K562 (cell line): Measurements from ENCODE around the gene RPS6KA2. TPM values are rescaled to one million over a fixed set of nuclear protein-coding genes. Genes with fewer than 3 reads are reported as not detected.

Experiments
- ATAC-seq: fragments of 200-7000 bp; cut with Tn5 transposase; 3 replicates; pipeline ENCODE4 v1.9.1; 2020; ENCODE audit warnings: moderate library complexity
- BruUV-seq: library from RNA; stranded (reverse); fragments of 400-500 nt; replicated peaks from 2 replicates; lab custom pipeline; 2021; lab: Mats Ljungman, UMichigan
- CTCF ChIA-PET: fragments of 300-600 bp; formaldehyde crosslinking; extraction: SDS; loops from one replicate; lab custom pipeline; 2021; ENCODE audit warnings: low intra/inter-chr PET ratio; lab: Yijun Ruan, JAX
- POLR2A ChIA-PET: fragments of 300-600, 350-650 bp; sonication (Branson Sonifier 250); formaldehyde crosslinking; extraction: SDS; loops from one replicate; lab custom pipeline; 2021; ENCODE audit warnings: antibody characterized with exemption, inconsistent platforms; lab: Yijun Ruan, JAX
- DNase-seq, 4 experiments: peaks; one replicate each; pipeline versions ENCODE4 v3.0.0 to v3.0.0-alpha.2; 2011 to 2018; ENCODE audit warnings: low spot score in 3 of 4, mixed read lengths in 3 of 4; ENCODE audit errors: extremely low read depth in 1 of 4
- FAIRE-seq: peaks from 2 replicates; lab custom pipeline; 2011; peaks lifted over from hg19 to GRCh38; lab: Jason Lieb, UNC
- H2AFZ ChIP-seq: 2 replicates; pipeline ENCODE4 v1.6.0; 2011; ENCODE audit warnings: low read depth, low read length, control low read depth, inconsistent platforms
- H3K27ac ChIP-seq: fragments of 200-600 bp; 3 replicates; pipeline ENCODE4 v1.8.0; 2011; ENCODE audit warnings: low read depth, mild to moderate bottlenecking, control low read depth, inconsistent platforms, low read length, moderate library complexity, mixed read lengths; ENCODE audit errors: extremely low read depth
- H3K27me3 ChIP-seq, 2 experiments: fragments of 300-600 bp in 1 of 2; 2 replicates in 1 of 2; 3 replicates in 1 of 2; pipeline versions ENCODE4 v1.6.0 to v1.8.0; 2011; ENCODE audit warnings: inconsistent platforms in 2 of 2, low read length in 2 of 2, mild to moderate bottlenecking in 1 of 2, mixed read lengths in 1 of 2, moderate library complexity in 1 of 2; ENCODE audit not compliant: control insufficient read depth in 2 of 2, insufficient read depth in 2 of 2
- H3K36me3 ChIP-seq: fragments of 300-600 bp; 3 replicates; pipeline ENCODE4 v1.8.0; 2011; ENCODE audit warnings: mild to moderate bottlenecking, low read length, inconsistent platforms; ENCODE audit not compliant: control insufficient read depth, insufficient read depth
- H3K4me1 ChIP-seq, 2 experiments: fragments of 200-600 bp in 1 of 2; replicated peaks in 1 of 2; 2 replicates in 1 of 2; 3 replicates in 1 of 2; pipeline versions ENCODE4 v1.5.1 to v1.8.0; 2011; ENCODE audit warnings: inconsistent platforms in 2 of 2, low read length in 2 of 2, mild to moderate bottlenecking in 1 of 2, mixed read lengths in 1 of 2, moderate library complexity in 1 of 2; ENCODE audit not compliant: control insufficient read depth in 2 of 2, insufficient read depth in 2 of 2
- H3K4me2 ChIP-seq: 2 replicates; pipeline ENCODE4 v1.6.1; 2011; ENCODE audit warnings: low read length, control low read depth, inconsistent platforms, mixed read lengths; ENCODE audit not compliant: insufficient read depth
- H3K4me3 ChIP-seq: fragments of 200-600 bp; sonication (generic), shearing (Covaris generic); 2 replicates; pipeline ENCODE4 v1.5.1; 2016; ENCODE audit warnings: control low read depth, inconsistent platforms
- H3K79me2 ChIP-seq: fragments of 200-600 bp; 3 replicates; pipeline ENCODE4 v1.8.0; 2011; ENCODE audit warnings: low read length, inconsistent platforms; ENCODE audit not compliant: control insufficient read depth, insufficient read depth
- H3K9ac ChIP-seq, 2 experiments: 2 replicates each; pipeline versions ENCODE4 v1.6.0 to v1.6.1; 2011; ENCODE audit warnings: low read depth in 2 of 2, low read length in 2 of 2, control low read depth in 1 of 2, inconsistent platforms in 1 of 2, mild to moderate bottlenecking in 1 of 2, mixed read lengths in 1 of 2; ENCODE audit not compliant: insufficient read depth in 1 of 2
- H3K9me1 ChIP-seq: one replicate; pipeline ENCODE4 v1.6.0; 2011; ENCODE audit warnings: inconsistent platforms, mild to moderate bottlenecking, low read length, moderate library complexity; ENCODE audit not compliant: control insufficient read depth, insufficient read depth
- H3K9me3 ChIP-seq: replicated peaks from 2 replicates; pipeline ENCODE4 v1.5.1; 2011; ENCODE audit warnings: low read depth, low read length, inconsistent platforms; ENCODE audit not compliant: control insufficient read depth, insufficient read depth
- H4K20me1 ChIP-seq: replicated peaks from 2 replicates; pipeline ENCODE4 v1.6.1; 2011; ENCODE audit warnings: low read length, inconsistent platforms, mixed read lengths; ENCODE audit not compliant: control insufficient read depth, insufficient read depth
- ZNF512 ChIP-seq: IDR thresholded peaks from 2 replicates; pipeline ENCODE4 v1.6.1; 2016; ENCODE audit warnings: missing genetic modification characterization, missing compliant biosample characterization
- ZNF586 ChIP-seq: fragments of 450-650 bp; formaldehyde crosslinking; conservative IDR thresholded peaks from 2 replicates; pipeline ENCODE4 v1.4.0; 2020; ENCODE audit warnings: mild to moderate bottlenecking, moderate library complexity
- WGBS: fragments of 100-300 bp; shearing (Covaris generic); methylation state at CpG from one replicate; pipeline ENCODE4 v1.1.6; 2016; ENCODE audit warnings: low coverage, mixed read lengths; ENCODE audit not compliant: insufficient coverage; ENCODE audit errors: missing lambda C conversion rate; 5-methylcytosine and 5-hydroxymethylcytosine counted together
- in situ Hi-C: fragments of 300-500 bp; cut with MboI; formaldehyde crosslinking; loops from 4 replicates; pipeline ENCODE4 v1.15.0; 2018; ENCODE audit warnings: inconsistent platforms, mixed read lengths
- intact Hi-C: fragments of 100-400 bp; cut with micrococcal nuclease; formaldehyde crosslinking; loops from 2 replicates; pipeline ENCODE4 v1.14.2; 2022
- polyA plus RNA-seq, 8 experiments: library from polyadenylated mRNA; depleted of rRNA in 4 of 8; stranded (reverse) in 5 of 8; unstranded in 3 of 8; fragments of >200 nt; fragmentation: Nextera tagmentation in 2 of 8; fragmentation: Illumina TruSeq in 1 of 8; extraction: Ambion mirVana in 2 of 8; extraction: Trizol in 1 of 8; gene quantifications; 2 replicates each; pipeline versions ENCODE4 v1.2.1 to v1.2.3, GENCODE V29; 2011 to 2014; ENCODE audit warnings: inconsistent platforms in 1 of 8, missing spikeins in 1 of 8
- total RNA-seq, 7 experiments: library from RNA; depleted of rRNA in 6 of 7; stranded (reverse); fragments of >200 nt in 6 of 7; fragmentation: Illumina TruSeq in 2 of 7; extraction: Trizol in 2 of 7; gene quantifications; 2 replicates each; pipeline versions ENCODE4 v1.2.1 to v1.2.3, GENCODE V29; 2011 to 2021; ENCODE audit warnings: low replicate concordance in 1 of 7
- TF ChIP-seq, protein P1 (sequence below): sonication (generic); formaldehyde crosslinking; IDR thresholded peaks from 2 replicates; pipeline ENCODE4 v1.8.1; 2022; ENCODE audit warnings: missing genetic modification reagents

The RPS6KA2 gene
- total and polyA plus RNA-seq, 9 of the 15 experiments (the other 6 are each of a cell fraction or from before 2014, with no cell fraction given) = 0.29 to 1.00 (median 0.53) TPM

DNA sequence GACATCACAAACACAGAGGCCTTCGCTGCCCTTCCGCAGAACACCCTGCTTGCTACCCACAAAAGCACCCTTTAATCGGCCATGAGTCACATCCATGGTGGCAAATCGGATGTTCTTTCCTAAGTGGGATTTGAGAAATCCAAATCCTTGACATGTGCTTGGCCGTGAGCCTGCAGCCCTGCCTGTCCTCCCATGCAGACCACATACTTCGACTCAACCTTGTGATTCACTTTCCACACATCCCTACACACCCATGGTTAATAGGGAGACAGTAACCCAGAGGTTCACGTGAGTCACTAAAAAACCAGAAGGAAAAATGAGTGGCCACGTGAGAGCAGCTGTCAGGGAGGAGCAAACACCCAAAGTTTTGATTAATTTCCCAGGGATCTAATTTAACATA is 59.9 kb downstream of the RPS6KA2 start:
- Histone ChIP-seq H3K9me1 (no peaks in the 10 kb centered on the region), H2AFZ (no peak overlapping the region), H3K79me2 (no peaks in the 10 kb centered on the region), H3K4me2 (no peak overlapping the region), H3K27ac (no peak overlapping the region), H3K4me1 (no peaks in the 10 kb centered on the region), H3K9ac (no peak overlapping the region), H3K27me3 (peaks cover 54 to 83% of the 10 kb centered on the region in 2 experiments), H3K9me3 (no peaks in the 10 kb centered on the region), H3K4me3 (no peak overlapping the region), H3K36me3 (no peaks in the 10 kb centered on the region), H4K20me1 (peaks cover 5% of the 10 kb centered on the region; the same call in 1 of the 2 replicates)
- 0% methylated on average over 8 of the region's 8 CpGs for WGBS
- ChIA-PET POLR2A (interaction anchor here (0.6 to 1.3 kb wide), 2 partner anchors 13 to 301 kb away, joined by 3 read pairs; no protein-coding TSS in a partner anchor), CTCF (no interaction called here)
- no TSS peak for BruUV-seq
- TF ChIP-seq ZNF512 (tag) (no peak), ZNF586 (CRISPR knock-in tag) (no peak)
- TF ChIP-seq, protein P1, sequence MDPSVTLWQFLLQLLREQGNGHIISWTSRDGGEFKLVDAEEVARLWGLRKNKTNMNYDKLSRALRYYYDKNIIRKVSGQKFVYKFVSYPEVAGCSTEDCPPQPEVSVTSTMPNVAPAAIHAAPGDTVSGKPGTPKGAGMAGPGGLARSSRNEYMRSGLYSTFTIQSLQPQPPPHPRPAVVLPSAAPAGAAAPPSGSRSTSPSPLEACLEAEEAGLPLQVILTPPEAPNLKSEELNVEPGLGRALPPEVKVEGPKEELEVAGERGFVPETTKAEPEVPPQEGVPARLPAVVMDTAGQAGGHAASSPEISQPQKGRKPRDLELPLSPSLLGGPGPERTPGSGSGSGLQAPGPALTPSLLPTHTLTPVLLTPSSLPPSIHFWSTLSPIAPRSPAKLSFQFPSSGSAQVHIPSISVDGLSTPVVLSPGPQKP (CRISPR knock-in tag) = no peak
- intact Hi-C loops (no loop called here), in situ Hi-C loops (no loop called here)
- ATAC-seq (no peak), DNase-seq (no peak), FAIRE-seq (no peak)
